BLaER1 treated with 17β-estradiol and CSF1 and Interleukin-3, amounts not matched to agents 10 nM and 100 nM (cell line): Measurements from ENCODE around the gene FXN.
A peak's percentile ranks its signal among the peaks of the same experiment; 100 is the strongest.
"Not testable (repeated sequence)": the region's sequence is repeated elsewhere in the genome, so short reads cannot be mapped to it uniquely, and the experiment has no call there.

Experiments
- H3K27ac ChIP-seq, 11 experiments: shearing (Covaris generic); formaldehyde crosslinking; 2 replicates each; pipeline ENCODE4 v1.8.1; 2022
- H3K27me3 ChIP-seq, 11 experiments: shearing (Covaris generic); formaldehyde crosslinking; 2 replicates each; pipeline ENCODE4 v1.8.1; 2022
- H3K36me3 ChIP-seq, 11 experiments: shearing (Covaris generic); formaldehyde crosslinking; 2 replicates each; pipeline ENCODE4 v1.8.1; 2022
- H3K4me1 ChIP-seq, 10 experiments: shearing (Covaris generic); formaldehyde crosslinking; 2 replicates each; pipeline ENCODE4 v1.8.1; 2022
- H3K4me2 ChIP-seq, 11 experiments: shearing (Covaris generic); formaldehyde crosslinking; 2 replicates each; pipeline ENCODE4 v1.8.1; 2022
- H3K4me3 ChIP-seq, 10 experiments: shearing (Covaris generic); formaldehyde crosslinking; 2 replicates each; pipeline ENCODE4 v1.8.1; 2022
- H3K9ac ChIP-seq, 11 experiments: shearing (Covaris generic); formaldehyde crosslinking; 2 replicates each; pipeline ENCODE4 v1.8.1; 2022
- H3K9me3 ChIP-seq, 11 experiments: shearing (Covaris generic); formaldehyde crosslinking; replicated peaks in 1 of 11; 2 replicates each; pipeline ENCODE4 v1.8.1; 2022
- H4K20me1 ChIP-seq, 11 experiments: shearing (Covaris generic); formaldehyde crosslinking; 2 replicates each; pipeline ENCODE4 v1.8.1; 2022
- Cebpa-rat ChIP-seq, 11 experiments: shearing (Covaris generic); IDR thresholded peaks; 2 replicates each; pipeline ENCODE4 v1.8.1; 2022

Gene FXN

DNA sequence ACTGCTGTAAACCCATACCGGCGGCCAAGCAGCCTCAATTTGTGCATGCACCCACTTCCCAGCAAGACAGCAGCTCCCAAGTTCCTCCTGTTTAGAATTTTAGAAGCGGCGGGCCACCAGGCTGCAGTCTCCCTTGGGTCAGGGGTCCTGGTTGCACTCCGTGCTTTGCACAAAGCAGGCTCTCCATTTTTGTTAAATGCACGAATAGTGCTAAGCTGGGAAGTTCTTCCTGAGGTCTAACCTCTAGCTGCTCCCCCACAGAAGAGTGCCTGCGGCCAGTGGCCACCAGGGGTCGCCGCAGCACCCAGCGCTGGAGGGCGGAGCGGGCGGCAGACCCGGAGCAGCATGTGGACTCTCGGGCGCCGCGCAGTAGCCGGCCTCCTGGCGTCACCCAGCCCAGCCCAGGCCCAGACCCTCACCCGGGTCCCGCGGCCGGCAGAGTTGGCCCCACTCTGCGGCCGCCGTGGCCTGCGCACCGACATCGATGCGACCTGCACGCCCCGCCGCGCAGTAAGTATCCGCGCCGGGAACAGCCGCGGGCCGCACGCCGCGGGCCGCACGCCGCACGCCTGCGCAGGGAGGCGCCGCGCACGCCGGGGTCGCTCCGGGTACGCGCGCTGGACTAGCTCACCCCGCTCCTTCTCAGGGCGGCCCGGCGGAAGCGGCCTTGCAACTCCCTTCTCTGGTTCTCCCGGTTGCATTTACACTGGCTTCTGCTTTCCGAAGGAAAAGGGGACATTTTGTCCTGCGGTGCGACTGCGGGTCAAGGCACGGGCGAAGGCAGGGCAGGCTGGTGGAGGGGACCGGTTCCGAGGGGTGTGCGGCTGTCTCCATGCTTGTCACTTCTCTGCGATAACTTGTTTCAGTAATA is at the start of gene FXN:
TSS of gene FXN (plus strand) at position 315 of the 871 bp plus-strand sequence. CDS start at position 346, 31 bp downstream.
- H3K9me3 ChIP-seq = no peaks in the 10 kb centered on the region; a peak in 1 of 22 replicates
- no peak for TF ChIP-seq Cebpa-rat (IDR thresholded peaks at IDR 0.05)
- H3K27ac ChIP-seq = peak within 1 kb of the TSS; percentile 59 to 92 (median 87); a peak in 21 of 22 replicates

DNA sequence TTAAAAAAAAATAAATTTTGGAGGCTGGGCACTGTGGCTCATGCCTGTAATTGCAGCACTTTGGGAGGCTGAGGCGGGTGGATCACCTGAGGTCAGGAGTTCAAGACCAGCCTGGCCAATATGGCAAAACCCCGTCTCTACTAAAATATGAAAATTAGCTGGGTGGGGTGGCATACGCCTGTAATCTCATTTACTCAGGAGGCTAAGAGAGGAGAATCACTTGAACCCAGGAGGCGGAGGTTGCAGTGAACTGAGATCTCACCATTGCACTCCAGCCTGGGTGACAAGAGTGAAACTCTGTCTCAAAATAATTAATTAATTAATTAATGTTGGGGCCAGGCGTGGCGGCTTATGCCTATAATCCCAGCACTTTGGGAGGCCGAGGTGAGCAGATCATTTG is 48.6 kb upstream of the FXN start:
- H3K27me3 ChIP-seq, H3K9ac ChIP-seq, H3K36me3 ChIP-seq, H3K27ac ChIP-seq, H4K20me1 ChIP-seq, H3K4me3 ChIP-seq, H3K9me3 ChIP-seq, H3K4me2 ChIP-seq: not testable (repeated sequence)
- H3K4me1 ChIP-seq = peaks cover 2 to 18% (median 10%) of the 10 kb centered on the region in 10 experiments

More for the DNA sequence above, at the start of gene FXN:
- Histone ChIP-seq H3K9ac (peak within 1 kb of the TSS; percentile 77 to 91 (median 89)), H3K36me3 (peaks cover 0 to 6% (median 0%) of the 10 kb centered on the region in 11 experiments; a peak in 4 of 22 replicates), H3K4me3 (peak within 1 kb of the TSS; percentile 65 to 82 (median 76)), H3K4me2 (peak within 1 kb of the TSS; percentile 77 to 92 (median 87)), H3K4me1 (peaks cover 10 to 24% (median 18%) of the 10 kb centered on the region in 10 experiments; a peak in 19 of 20 replicates), H3K27me3 (no peaks in the 10 kb centered on the region), H4K20me1 (peaks cover 0 to 39% (median 7%) of the 10 kb centered on the region in 11 experiments; a peak in 11 of 22 replicates)

- H3K4me3 ChIP-seq = no peak overlapping the region
- no peak overlapping the region for H3K9ac ChIP-seq
- H3K36me3 ChIP-seq = no peaks in the 10 kb centered on the region
- H4K20me1 ChIP-seq = no peaks in the 10 kb centered on the region
- H3K9me3 ChIP-seq = no peaks in the 10 kb centered on the region
- H3K4me1 ChIP-seq = no peaks in the 10 kb centered on the region
- H3K4me2 ChIP-seq = no peak overlapping the region
- no peak overlapping the region for H3K27ac ChIP-seq
- H3K27me3 ChIP-seq = no peaks in the 10 kb centered on the region
- TF ChIP-seq Cebpa-rat (IDR thresholded peaks at IDR 0.05) = no peak
Measured at GRCh38 chr9:68991457-68991856, 44.1 kb upstream of the FXN start.

DNA sequence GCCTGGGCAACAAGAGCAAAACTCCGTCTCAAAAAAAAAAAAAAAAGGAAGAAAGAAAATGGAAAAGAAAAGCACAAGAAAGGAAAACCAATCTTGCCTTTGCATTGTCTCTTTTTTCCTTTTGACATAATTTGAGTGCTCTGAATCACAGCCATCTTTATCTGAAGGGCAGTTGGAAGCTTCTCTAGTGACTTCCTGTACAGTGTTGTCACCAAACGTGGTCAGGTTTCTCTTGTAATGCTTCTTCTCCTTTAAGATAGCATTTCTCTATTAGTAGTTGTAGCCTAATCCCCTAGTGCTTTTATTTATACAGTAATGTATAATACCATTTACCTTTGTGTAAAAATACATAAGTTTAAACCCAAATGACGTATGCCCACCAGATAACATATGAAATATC is 39.8 kb upstream of the FXN start:
- Histone ChIP-seq H3K9me3 (no peaks in the 10 kb centered on the region), H3K9ac (no peak overlapping the region), H3K4me3 (no peak overlapping the region), H3K4me1 (peaks cover 11 to 17% (median 16%) of the 10 kb centered on the region in 10 experiments; a peak in 19 of 20 replicates), H4K20me1 (no peaks in the 10 kb centered on the region), H3K27ac (no peak overlapping the region), H3K4me2 (no peak overlapping the region), H3K27me3 (no peaks in the 10 kb centered on the region), H3K36me3 (no peaks in the 10 kb centered on the region)
- no peak for TF ChIP-seq Cebpa-rat (IDR thresholded peaks at IDR 0.05)

GRCh38 chr9:68996462-68996861 is 39.1 kb upstream of the FXN start:
- no peak overlapping the region for H3K4me3 ChIP-seq
- no peaks in the 10 kb centered on the region for H3K9me3 ChIP-seq
- H3K9ac ChIP-seq = no peak overlapping the region
- no peaks in the 10 kb centered on the region for H3K27me3 ChIP-seq
- no peak overlapping the region for H3K4me2 ChIP-seq
- H4K20me1 ChIP-seq = no peaks in the 10 kb centered on the region
- H3K36me3 ChIP-seq = no peaks in the 10 kb centered on the region
- H3K27ac ChIP-seq = no peak overlapping the region
- peaks cover 11 to 17% (median 16%) of the 10 kb centered on the region in 10 experiments; a peak in 19 of 20 replicates for H3K4me1 ChIP-seq
- TF ChIP-seq Cebpa-rat (IDR thresholded peaks at IDR 0.05) = no peak

- Histone ChIP-seq H3K4me2 (no peak overlapping the region), H4K20me1 (no peaks in the 10 kb centered on the region), H3K9ac (no peak overlapping the region), H3K9me3 (no peaks in the 10 kb centered on the region), H3K36me3 (no peaks in the 10 kb centered on the region), H3K4me1 (peaks cover 11 to 17% (median 16%) of the 10 kb centered on the region in 10 experiments; a peak in 19 of 20 replicates), H3K4me3 (no peak overlapping the region), H3K27me3 (no peaks in the 10 kb centered on the region), H3K27ac (no peak overlapping the region)
- TF ChIP-seq Cebpa-rat (IDR thresholded peaks at IDR 0.05) = no peak
Measured at GRCh38 chr9:68997666-68998065, 37.9 kb upstream of the FXN start.

DNA sequence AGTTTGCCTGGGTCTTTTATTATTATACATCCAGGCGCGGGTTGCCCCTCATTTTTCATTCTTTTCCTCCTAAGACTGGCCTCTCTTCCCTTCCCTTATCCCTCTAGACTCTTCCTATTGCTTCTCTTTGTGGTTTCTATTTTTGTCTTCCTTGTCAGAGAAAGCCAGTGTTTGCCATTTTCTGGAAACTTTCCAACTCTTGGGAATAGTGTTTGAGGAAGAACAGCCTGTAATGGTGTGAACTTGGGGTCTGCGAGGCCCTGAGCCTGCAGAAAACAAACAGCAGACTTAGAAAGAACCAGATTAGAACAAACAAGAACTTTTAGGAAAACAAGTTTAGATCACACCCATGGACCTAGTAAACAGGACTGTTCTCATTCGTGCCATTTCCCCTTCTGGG is 37.2 kb upstream of the FXN start:
- H3K27ac ChIP-seq = 0 out of 22 replicates have a peak overlapping the region, but pooled peaks of 1 of the 11 experiments have one; percentile 17
- H3K4me2 ChIP-seq = peak overlapping the region in 10 of 11 experiments; percentile 5 to 67 (median 43); a peak in 21 of 22 replicates

DNA sequence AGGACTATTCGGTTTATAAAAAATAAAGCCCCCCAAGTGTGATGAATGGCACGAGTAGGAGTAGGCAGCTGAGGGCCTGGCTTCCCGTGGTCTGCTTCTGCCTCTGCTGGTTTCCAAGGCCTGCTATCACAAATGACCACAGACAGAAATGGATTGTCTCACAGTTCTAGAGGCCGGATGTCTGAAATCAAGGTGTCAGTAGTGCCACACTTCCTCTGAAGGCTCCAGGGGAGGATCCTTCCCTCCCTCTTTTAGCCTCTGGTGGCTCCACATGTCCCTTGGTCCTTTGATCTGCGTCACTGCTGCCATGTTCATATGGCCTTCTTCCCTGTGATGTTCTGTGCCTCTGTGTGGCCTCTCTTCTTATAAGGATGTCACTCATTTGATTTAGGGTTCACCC is 36.7 kb upstream of the FXN start:
- Histone ChIP-seq H3K36me3 (no peaks in the 10 kb centered on the region), H3K27me3 (no peaks in the 10 kb centered on the region), H3K27ac (0 out of 22 replicates have a peak overlapping the region, but pooled peaks of 1 of the 11 experiments have one; percentile 17), H4K20me1 (no peaks in the 10 kb centered on the region), H3K9ac (no peak overlapping the region), H3K4me1 (peaks cover 11 to 17% (median 16%) of the 10 kb centered on the region in 10 experiments; a peak in 19 of 20 replicates), H3K9me3 (no peaks in the 10 kb centered on the region), H3K4me3 (no peak overlapping the region), H3K4me2 (peak overlapping the region in 10 of 11 experiments; percentile 5 to 67 (median 43); a peak in 21 of 22 replicates)
- TF ChIP-seq Cebpa-rat (IDR thresholded peaks at IDR 0.05) = no peak

More for the DNA sequence above, 37.2 kb upstream of the FXN start:
- H3K9me3 ChIP-seq = no peaks in the 10 kb centered on the region
- H3K4me3 ChIP-seq = no peak overlapping the region
- no peak for TF ChIP-seq Cebpa-rat (IDR thresholded peaks at IDR 0.05)
- H4K20me1 ChIP-seq = no peaks in the 10 kb centered on the region
- no peaks in the 10 kb centered on the region for H3K27me3 ChIP-seq
- H3K9ac ChIP-seq = no peak overlapping the region
- peaks cover 11 to 17% (median 16%) of the 10 kb centered on the region in 10 experiments; a peak in 19 of 20 replicates for H3K4me1 ChIP-seq
- no peaks in the 10 kb centered on the region for H3K36me3 ChIP-seq

- Histone ChIP-seq H3K36me3 (no peaks in the 10 kb centered on the region), H3K9me3 (no peaks in the 10 kb centered on the region), H3K27ac (no peak overlapping the region), H3K4me1 (peaks cover 11 to 17% (median 16%) of the 10 kb centered on the region in 10 experiments; a peak in 19 of 20 replicates), H3K27me3 (no peaks in the 10 kb centered on the region), H4K20me1 (no peaks in the 10 kb centered on the region), H3K9ac (no peak overlapping the region), H3K4me3 (no peak overlapping the region), H3K4me2 (peak overlapping the region in 9 of 11 experiments; percentile 5 to 67 (median 43); a peak in 16 of 22 replicates)
- no peak for TF ChIP-seq Cebpa-rat (IDR thresholded peaks at IDR 0.05)
Measured at GRCh38 chr9:68999393-69000105, 36.0 kb upstream of the FXN start.
